GM12891 (cell line): ENCODE results near the gene NINJ1.

ENCODE experiments used
- PAX5 ChIP-seq: IDR thresholded peaks from 2 replicates; pipeline ENCODE4 v1.6.1; 2011; ENCODE audit warnings: low read length, moderate library complexity, mild to moderate bottlenecking; ENCODE audit not compliant: insufficient read depth, severe bottlenecking
- POLR2A ChIP-seq: IDR thresholded peaks from 2 replicates; pipeline ENCODE4 v1.6.1; 2011; ENCODE audit warnings: low read depth, low read length, control low read depth
- POLR2AphosphoS5 ChIP-seq: IDR thresholded peaks from 2 replicates; pipeline ENCODE4 v1.6.1; 2011; ENCODE audit warnings: low read depth, low read length, control low read depth
- TAF1 ChIP-seq: IDR thresholded peaks from 2 replicates; pipeline ENCODE4 v1.6.1; 2011; ENCODE audit warnings: low read depth, low read length, control low read depth

- no peak for TF ChIP-seq POLR2AphosphoS5
- TF ChIP-seq POLR2A = no peak
- TF ChIP-seq TAF1 = no peak
- no peak for TF ChIP-seq PAX5
These were observed 37.4 kb upstream of the NINJ1 start for GRCh38 chr9:93171261-93171990.
